ENCODE data around the gene WDFY1. TPM values are rescaled to one million over a fixed set of nuclear protein-coding genes. Genes with fewer than 3 reads are reported as not detected.

Gene WDFY1
- total and polyA plus RNA-seq, 11 donors: 5.6 to 30.5 (median 14.2) TPM

DNA sequence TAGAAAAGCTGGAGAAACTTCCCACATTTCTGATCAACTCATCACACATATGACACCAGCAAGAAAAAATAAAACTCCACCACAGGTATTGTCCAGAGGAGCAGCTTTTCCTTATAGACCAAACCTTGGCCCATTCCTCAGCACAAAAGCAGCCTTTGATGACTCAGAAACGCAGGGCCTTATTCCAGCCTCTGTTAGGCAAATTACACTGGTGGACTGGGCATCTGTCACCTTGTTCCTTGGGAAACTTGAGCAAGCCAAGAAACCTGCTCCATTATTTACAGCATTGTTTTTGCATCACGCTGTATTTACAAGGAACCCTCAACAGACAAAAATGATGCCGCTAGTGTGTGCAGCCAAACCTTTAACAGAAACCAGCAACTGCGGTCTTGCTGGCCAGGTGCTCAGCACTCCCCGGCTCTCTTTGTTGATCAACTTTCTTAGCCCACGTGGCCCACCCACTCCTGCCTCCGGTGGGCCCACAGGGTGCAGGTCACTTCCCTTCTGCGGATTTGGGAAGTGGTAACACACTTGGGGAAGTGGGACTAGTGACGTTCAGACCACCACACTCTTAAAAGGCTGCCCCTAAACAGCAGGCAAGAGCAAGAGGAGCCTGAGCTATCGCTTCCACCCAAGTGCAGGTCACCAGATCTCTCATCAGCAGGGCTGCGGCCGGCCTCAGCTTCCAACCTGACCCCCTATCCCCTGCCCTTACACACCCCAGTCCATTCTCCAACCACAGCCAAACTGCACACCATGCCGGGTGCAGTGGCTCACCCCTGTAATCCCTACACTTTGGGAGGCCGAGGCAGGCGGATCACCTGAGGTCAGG, 109.2 kb downstream of the WDFY1 start:
- DNase-seq (no peak), ATAC-seq (no peak)
- Histone ChIP-seq H3K36me3 (no peaks in the 10 kb centered on the region), H3K4me1 (peaks cover 0 to 12% (median 6%) of the 10 kb centered on the region in 12 donors), H3K4me3 (peak overlapping the region in 1 of 12 donors; percentile 73), H3K9me3 (no peaks in the 10 kb centered on the region), H3K27ac (no peak overlapping the region), H3K27me3 (no peaks in the 10 kb centered on the region)
- intact Hi-C loops (cut with DNase I): no loop called here
- WGBS, 4 donors: 80 to 91% (median 83%) methylated on average over 12 to 15 of the region's 15 CpGs
- no peak for TF ChIP-seq POLR2A (IDR thresholded peaks at IDR 0.05)
- TF ChIP-seq, protein P1, sequence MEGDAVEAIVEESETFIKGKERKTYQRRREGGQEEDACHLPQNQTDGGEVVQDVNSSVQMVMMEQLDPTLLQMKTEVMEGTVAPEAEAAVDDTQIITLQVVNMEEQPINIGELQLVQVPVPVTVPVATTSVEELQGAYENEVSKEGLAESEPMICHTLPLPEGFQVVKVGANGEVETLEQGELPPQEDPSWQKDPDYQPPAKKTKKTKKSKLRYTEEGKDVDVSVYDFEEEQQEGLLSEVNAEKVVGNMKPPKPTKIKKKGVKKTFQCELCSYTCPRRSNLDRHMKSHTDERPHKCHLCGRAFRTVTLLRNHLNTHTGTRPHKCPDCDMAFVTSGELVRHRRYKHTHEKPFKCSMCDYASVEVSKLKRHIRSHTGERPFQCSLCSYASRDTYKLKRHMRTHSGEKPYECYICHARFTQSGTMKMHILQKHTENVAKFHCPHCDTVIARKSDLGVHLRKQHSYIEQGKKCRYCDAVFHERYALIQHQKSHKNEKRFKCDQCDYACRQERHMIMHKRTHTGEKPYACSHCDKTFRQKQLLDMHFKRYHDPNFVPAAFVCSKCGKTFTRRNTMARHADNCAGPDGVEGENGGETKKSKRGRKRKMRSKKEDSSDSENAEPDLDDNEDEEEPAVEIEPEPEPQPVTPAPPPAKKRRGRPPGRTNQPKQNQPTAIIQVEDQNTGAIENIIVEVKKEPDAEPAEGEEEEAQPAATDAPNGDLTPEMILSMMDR (IDR thresholded peaks at IDR 0.05): no peak

DNA sequence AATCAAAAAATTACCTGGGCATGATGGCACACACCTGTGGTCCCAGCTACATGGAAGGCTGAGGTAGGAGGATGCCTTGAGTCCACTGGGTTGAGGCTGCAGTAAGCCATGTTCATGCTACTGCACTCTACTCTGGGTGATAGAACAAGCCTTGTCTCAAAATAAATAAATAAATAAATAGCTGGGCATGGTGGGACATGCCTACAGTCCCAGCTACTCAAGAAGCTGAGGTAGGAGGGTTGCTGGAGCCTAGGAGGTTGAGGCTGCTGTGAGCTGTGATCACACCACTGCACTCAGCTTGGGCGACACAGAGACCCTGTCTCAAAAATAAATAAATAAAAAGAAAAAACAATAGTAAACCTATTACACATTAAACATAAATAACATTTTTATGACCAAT, 110.7 kb downstream of the WDFY1 start:
- TF ChIP-seq, protein P1 (IDR thresholded peaks at IDR 0.05): no peak
- TF ChIP-seq POLR2A (IDR thresholded peaks at IDR 0.05): no peak
- Histone ChIP-seq H3K36me3 (no peaks in the 10 kb centered on the region), H3K27ac (no peak overlapping the region), H3K4me1 (peaks cover 0 to 12% (median 6%) of the 10 kb centered on the region in 12 donors), H3K27me3 (no peaks in the 10 kb centered on the region), H3K9me3 (no peaks in the 10 kb centered on the region), H3K4me3 (no peak overlapping the region)
- DNase-seq: no peak
- WGBS, 4 donors: 95 to 100% (median 98%) methylated on average over 1 of the region's 1 CpG
- intact Hi-C loops (cut with DNase I): no loop called here
- ATAC-seq: no peak

DNA sequence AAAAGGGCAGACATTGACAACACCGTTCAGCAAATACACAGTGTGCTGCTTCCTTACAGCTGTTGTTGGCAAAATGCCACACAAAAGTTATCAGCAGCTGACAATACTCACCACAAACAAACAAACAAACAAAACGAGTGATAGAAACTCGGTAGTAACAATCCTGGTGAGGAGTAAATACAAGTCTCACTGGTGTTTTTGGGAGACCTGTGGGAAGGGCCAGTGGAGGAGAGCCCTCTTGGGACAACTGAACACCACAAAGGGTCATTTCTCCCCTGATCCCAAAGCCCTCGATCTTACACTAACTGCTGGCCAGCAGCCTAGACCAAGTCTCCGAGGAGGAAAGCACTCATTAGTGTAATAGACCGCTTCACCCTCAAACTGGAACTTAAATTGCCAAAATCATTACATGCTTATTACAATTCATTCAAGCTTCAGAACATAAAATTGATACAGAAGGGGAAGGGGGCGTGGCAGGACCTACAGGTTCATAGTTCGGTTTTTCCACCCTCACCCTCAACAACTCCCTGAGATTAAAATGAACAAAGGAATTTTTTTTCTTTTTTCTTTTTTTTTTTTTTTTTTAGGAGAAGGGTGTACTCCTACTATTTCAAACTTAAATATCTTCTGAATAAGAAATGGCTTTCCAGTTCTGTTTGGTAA, 112.8 kb downstream of the WDFY1 start:
- intact Hi-C loops (cut with DNase I): no loop called here
- H3K27ac ChIP-seq: no peak overlapping the region
- 45 to 57% (median 51%) methylated on average over 8 of the region's 8 CpGs for WGBS, 4 donors
- peaks cover 0 to 12% (median 6%) of the 10 kb centered on the region in 12 donors for H3K4me1 ChIP-seq
- DNase-seq (peak in 1 of 5 donors; percentile 33), ATAC-seq (no peak)
- no peaks in the 10 kb centered on the region for H3K27me3 ChIP-seq
- TF ChIP-seq POLR2A (IDR thresholded peaks at IDR 0.05): no peak
- TF ChIP-seq, protein P1 (IDR thresholded peaks at IDR 0.05): no peak
- H3K4me3 ChIP-seq: no peak overlapping the region
- H3K9me3 ChIP-seq: no peaks in the 10 kb centered on the region
- no peaks in the 10 kb centered on the region for H3K36me3 ChIP-seq

DNA sequence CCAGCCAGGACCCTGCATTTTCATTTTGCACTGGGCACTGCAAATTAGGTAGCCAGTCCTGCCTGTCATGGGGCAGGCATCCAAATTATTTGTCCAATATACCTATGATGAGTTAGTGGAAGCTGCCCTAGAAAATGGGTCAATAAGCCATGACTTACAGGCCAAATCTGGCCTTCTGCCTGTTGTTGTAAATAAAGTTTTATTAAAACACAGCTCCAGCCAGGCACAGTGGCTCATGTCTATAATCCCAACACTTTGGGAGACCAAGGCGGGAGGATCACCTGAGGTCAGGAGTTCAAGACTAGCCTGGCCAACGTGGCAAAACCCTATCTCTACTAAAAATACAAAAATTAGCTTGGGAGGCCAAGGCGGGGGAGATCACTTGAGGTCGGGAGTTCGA, 116.0 kb downstream of the WDFY1 start:
- intact Hi-C loops (cut with DNase I): no loop called here
- Histone ChIP-seq H3K4me3 (no peak overlapping the region), H3K36me3 (no peaks in the 10 kb centered on the region), H3K27me3 (no peaks in the 10 kb centered on the region), H3K9me3 (no peaks in the 10 kb centered on the region), H3K27ac (no peak overlapping the region), H3K4me1 (no peaks in the 10 kb centered on the region)
- 93 to 95% (median 95%) methylated on average over 5 of the region's 5 CpGs for WGBS, 4 donors
- no peak for ATAC-seq
- TF ChIP-seq, protein P1 (IDR thresholded peaks at IDR 0.05): no peak
- no peak for TF ChIP-seq POLR2A (IDR thresholded peaks at IDR 0.05)
- DNase-seq: no peak

Measured in heart left ventricle (tissue), 16 donors.